GM18526 (cell line): ENCODE measurements around the gene ANKRD24.

Experiments
- POLR2A ChIP-seq: IDR thresholded peaks from 3 replicates; pipeline ENCODE4 v1.6.1; 2011; ENCODE audit not compliant: insufficient read length; ENCODE audit errors: extremely low read depth

The ANKRD24 gene

GRCh38 chr19:4187313-4188122 lies 5.0 kb downstream of the ANKRD24 start:
- no peak for TF ChIP-seq POLR2A

GRCh38 chr19:4189641-4190040 lies 7.2 kb downstream of the ANKRD24 start:
- no peak for TF ChIP-seq POLR2A

- no peak for TF ChIP-seq POLR2A
Measured at GRCh38 chr19:4194353-4194752, 11.9 kb downstream of the ANKRD24 start.

- TF ChIP-seq POLR2A: no peak
Measured at GRCh38 chr19:4196009-4196408, 13.5 kb downstream of the ANKRD24 start.

- TF ChIP-seq POLR2A: no peak
Measured at GRCh38 chr19:4196587-4197148, 14.2 kb downstream of the ANKRD24 start.

- TF ChIP-seq POLR2A: no peak
Measured at GRCh38 chr19:4197228-4197624, 14.7 kb downstream of the ANKRD24 start.

- no peak for TF ChIP-seq POLR2A
Measured at GRCh38 chr19:4197625-4198466, 15.4 kb downstream of the ANKRD24 start.

GRCh38 chr19:4198467-4199126 lies 16.1 kb downstream of the ANKRD24 start:
- no peak for TF ChIP-seq POLR2A

- TF ChIP-seq POLR2A: no peak
Measured at GRCh38 chr19:4199699-4200293, 17.3 kb downstream of the ANKRD24 start.

GRCh38 chr19:4200940-4201542 lies 18.6 kb downstream of the ANKRD24 start:
- no peak for TF ChIP-seq POLR2A

- TF ChIP-seq POLR2A: no peak
Measured at GRCh38 chr19:4201798-4202197, 19.3 kb downstream of the ANKRD24 start.

- no peak for TF ChIP-seq POLR2A
Measured at GRCh38 chr19:4206818-4207484, 24.5 kb downstream of the ANKRD24 start.

GRCh38 chr19:4208385-4209094 lies 26.1 kb downstream of the ANKRD24 start:
- TF ChIP-seq POLR2A: no peak
